ENCODE results near the gene GJA5.

Gene GJA5
- 0 to 0.29 (median 0) reads per million in 4 experiments for total RNA-seq

- no peak for DNase-seq
Observed at GRCh38 chr1:147760481-147761260, at the start of gene GJA5. Gene GJA5, minus strand, starts transcription at chr1:147760602. Its CDS starts 1,364 bp downstream, at chr1:147759238.

- no peak for DNase-seq
Observed at GRCh38 chr1:147809236-147809635, 48.8 kb upstream of the GJA5 start.

GRCh38 chr1:147808025-147808424, 47.6 kb upstream of the GJA5 start:
- DNase-seq: no peak

- DNase-seq: no peak
Observed at GRCh38 chr1:147807405-147807804, 47.0 kb upstream of the GJA5 start.

GRCh38 chr1:147804942-147805723, 44.7 kb upstream of the GJA5 start:
- no peak for DNase-seq

- DNase-seq: no peak
Observed at GRCh38 chr1:147800804-147801203, 40.4 kb upstream of the GJA5 start.

GRCh38 chr1:147798731-147799130, 38.3 kb upstream of the GJA5 start:
- no peak for DNase-seq

- no peak for DNase-seq
Observed at GRCh38 chr1:147794570-147794969, 34.2 kb upstream of the GJA5 start.

- DNase-seq: no peak
Observed at GRCh38 chr1:147791876-147792275, 31.5 kb upstream of the GJA5 start.

- DNase-seq: no peak
Observed at GRCh38 chr1:147787765-147788164, 27.4 kb upstream of the GJA5 start.

GRCh38 chr1:147786536-147786935, 26.1 kb upstream of the GJA5 start:
- DNase-seq: no peak

GRCh38 chr1:147785794-147786506, 25.5 kb upstream of the GJA5 start:
- DNase-seq: no peak

GRCh38 chr1:147784941-147785340, 24.5 kb upstream of the GJA5 start:
- no peak for DNase-seq

GRCh38 chr1:147781056-147781471, 20.7 kb upstream of the GJA5 start:
- no peak for DNase-seq

- no peak for DNase-seq
Observed at GRCh38 chr1:147777694-147778093, 17.3 kb upstream of the GJA5 start.

- no peak for DNase-seq
Observed at GRCh38 chr1:147773215-147773715, 12.9 kb upstream of the GJA5 start.

- DNase-seq: no peak
Observed at GRCh38 chr1:147772570-147772969, 12.2 kb upstream of the GJA5 start.

GRCh38 chr1:147771226-147772125, 11.1 kb upstream of the GJA5 start:
- no peak for DNase-seq

GRCh38 chr1:147769106-147769505, 8.7 kb upstream of the GJA5 start:
- DNase-seq: no peak

- DNase-seq: no peak
Observed at GRCh38 chr1:147768582-147768981, 8.2 kb upstream of the GJA5 start.

- no peak for DNase-seq
Observed at GRCh38 chr1:147768101-147768500, 7.7 kb upstream of the GJA5 start.

All from effector CD8-positive, alpha-beta T cell (primary cell).